GM21723 (cell line): ENCODE data around the gene HJV.
"Not testable (repeated sequence)": the region's sequence is repeated elsewhere in the genome, so short reads cannot be mapped to it uniquely, and the experiment has no call there.

Source experiments
- ATAC-seq: cut with Tn5 transposase; IDR thresholded peaks from one replicate; pipeline ENCODE4 v1.9.1; 2021; ENCODE audit warnings: mild to moderate bottlenecking, moderate library complexity; ENCODE audit not compliant: unreplicated experiment

Gene HJV

GRCh38 chr1:146021622-146022402 lies at the start of gene HJV:
Gene HJV, minus strand, starts transcription at chr1:146021735. Its CDS starts 1,504 bp downstream, at chr1:146020231.
- ATAC-seq: no peak

- not testable (repeated sequence) for ATAC-seq
These were observed 37.6 kb upstream of the HJV start for GRCh38 chr1:146059148-146059547.

GRCh38 chr1:146051852-146052676 lies 30.5 kb upstream of the HJV start:
- peak; percentile 67 for ATAC-seq

GRCh38 chr1:146051452-146051851 lies 29.9 kb upstream of the HJV start:
- ATAC-seq: no peak

GRCh38 chr1:146050652-146050963 lies 29.1 kb upstream of the HJV start:
- ATAC-seq: not testable (repeated sequence)

- not testable (repeated sequence) for ATAC-seq
These were observed 28.5 kb upstream of the HJV start for GRCh38 chr1:146049866-146050651.

- ATAC-seq: no peak
These were observed 27.9 kb upstream of the HJV start for GRCh38 chr1:146049436-146049835.

- not testable (repeated sequence) for ATAC-seq
These were observed 27.1 kb upstream of the HJV start for GRCh38 chr1:146048514-146049115.

GRCh38 chr1:146046664-146047063 lies 25.1 kb upstream of the HJV start:
- ATAC-seq: no peak

- no peak for ATAC-seq
These were observed 18.3 kb upstream of the HJV start for GRCh38 chr1:146039844-146040194.

- peak; percentile 26 for ATAC-seq
These were observed 15.6 kb upstream of the HJV start for GRCh38 chr1:146036965-146037646.

- ATAC-seq: no peak
These were observed 14.9 kb upstream of the HJV start for GRCh38 chr1:146036241-146036964.

- no peak for ATAC-seq
These were observed 13.5 kb upstream of the HJV start for GRCh38 chr1:146035048-146035423.

GRCh38 chr1:146032631-146033219 lies 11.2 kb upstream of the HJV start:
- ATAC-seq: no peak

GRCh38 chr1:146031476-146031875 lies 9.9 kb upstream of the HJV start:
- no peak for ATAC-seq

- ATAC-seq: no peak
These were observed 7.6 kb upstream of the HJV start for GRCh38 chr1:146029117-146029516.

- ATAC-seq: not testable (repeated sequence)
These were observed 5.1 kb upstream of the HJV start for GRCh38 chr1:146026650-146027049.

GRCh38 chr1:146025787-146026495 lies 4.4 kb upstream of the HJV start:
- ATAC-seq: not testable (repeated sequence)
